Choroid plexus epithelial cell (primary cell): ENCODE measurements around the gene SFXN5.

Experiments used
- DNase-seq: peaks from one replicate; pipeline ENCODE4 v3.0.0-alpha.2; 2010; ENCODE audit warnings: low read depth
- H3K4me3 ChIP-seq: 2 replicates; pipeline ENCODE4 v1.5.1; 2011; ENCODE audit warnings: low read depth, mild to moderate bottlenecking, control low read depth, low read length, moderate library complexity
- CTCF ChIP-seq: conservative IDR thresholded peaks from 2 replicates; pipeline ENCODE4 v1.5.1; 2011; ENCODE audit warnings: low read depth, mild to moderate bottlenecking, control low read depth, inconsistent platforms, low read length, moderate library complexity

SFXN5 gene

DNA sequence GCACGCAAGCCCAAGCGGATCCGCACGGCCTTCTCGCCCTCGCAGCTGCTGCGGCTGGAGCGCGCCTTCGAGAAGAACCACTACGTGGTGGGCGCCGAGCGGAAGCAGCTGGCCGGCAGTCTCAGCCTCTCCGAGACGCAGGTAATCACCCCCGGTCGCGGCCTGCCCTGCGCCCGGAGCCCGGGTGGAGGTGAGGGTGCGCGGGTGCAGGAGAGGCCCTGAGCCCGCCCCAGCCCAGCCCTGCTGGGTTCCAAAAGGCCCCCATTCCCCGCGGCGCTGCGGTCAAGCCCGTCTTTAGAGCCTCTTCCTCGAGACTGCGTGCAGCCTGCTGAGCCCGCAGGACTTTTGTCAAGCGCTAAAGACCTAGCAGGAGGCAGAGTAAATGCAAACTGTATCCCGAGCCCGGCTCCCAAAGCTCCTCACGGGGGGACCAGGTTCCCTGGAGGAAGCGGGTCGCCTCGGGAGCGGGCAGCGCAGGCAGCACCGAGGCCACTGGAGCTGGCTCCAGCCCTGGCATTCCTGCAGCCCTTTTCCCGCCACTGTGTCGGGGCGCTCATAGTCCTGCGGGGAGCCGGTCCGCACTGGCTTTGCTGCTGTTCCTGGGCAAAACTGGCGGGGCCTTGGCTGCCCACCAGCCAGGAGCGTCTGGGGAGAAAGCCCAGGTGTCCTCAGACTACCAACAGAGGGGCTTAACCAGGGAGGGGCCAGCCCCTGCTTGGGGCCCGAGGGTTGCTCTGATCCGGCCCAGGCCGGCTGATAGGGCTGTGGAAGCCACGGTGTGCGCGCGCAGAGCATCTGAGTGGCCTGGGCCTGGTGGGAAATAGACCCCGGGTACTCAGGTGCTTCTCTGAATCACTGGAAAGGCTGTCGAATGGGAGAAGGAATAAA is 146.9 kb downstream of the SFXN5 start:
- no peak for DNase-seq
- no peak for TF ChIP-seq CTCF
- H3K4me3 ChIP-seq = no peak overlapping the region

DNA sequence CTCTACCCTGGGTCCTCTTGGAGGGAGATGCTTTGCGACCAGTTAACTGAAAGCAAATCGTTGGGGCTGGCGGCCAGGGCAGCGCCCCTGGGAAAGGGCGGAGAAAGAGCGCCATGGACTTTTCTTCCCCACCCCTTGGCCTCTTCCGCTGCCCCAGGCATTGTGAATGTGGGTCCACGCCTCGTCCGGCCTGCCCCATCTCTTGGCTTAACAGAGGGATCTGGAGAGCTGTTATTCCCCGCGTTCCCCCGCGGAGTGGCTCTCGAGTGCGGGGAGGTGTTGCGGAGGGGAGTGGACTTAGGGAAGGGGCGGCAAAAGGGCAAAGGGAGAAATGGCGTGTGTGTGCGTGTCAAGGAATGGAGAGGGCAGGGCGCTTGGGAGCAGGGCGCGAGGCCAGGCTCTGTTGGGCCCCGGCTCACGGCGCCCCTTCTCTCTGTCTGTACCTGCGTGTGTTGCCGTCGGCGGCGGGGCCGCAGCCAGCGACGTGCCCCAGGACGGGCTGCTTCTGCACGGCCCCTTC is 147.6 kb downstream of the SFXN5 start:
- no peak for DNase-seq
- no peak overlapping the region for H3K4me3 ChIP-seq
- no peak for TF ChIP-seq CTCF

DNA sequence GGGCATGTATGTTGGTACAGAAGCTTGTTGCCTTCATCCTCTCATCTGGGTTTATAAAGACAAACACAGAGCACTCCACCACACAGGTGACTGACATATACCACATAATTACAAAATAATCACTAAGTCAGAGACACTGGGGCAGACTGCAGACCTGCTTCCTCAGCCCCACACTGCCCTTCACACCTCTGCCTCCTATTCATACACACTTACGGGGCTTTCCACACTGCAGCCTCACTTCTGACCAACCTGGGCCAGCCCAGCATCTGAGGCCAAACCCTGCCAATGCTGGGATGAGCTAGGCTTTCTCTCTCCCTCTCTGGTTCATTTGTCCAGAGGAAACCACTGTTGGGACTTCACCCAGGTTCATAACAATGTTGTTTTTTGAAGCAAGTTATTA is 149.7 kb downstream of the SFXN5 start:
- TF ChIP-seq CTCF = no peak
- DNase-seq = no peak
- H3K4me3 ChIP-seq = no peak overlapping the region

DNA sequence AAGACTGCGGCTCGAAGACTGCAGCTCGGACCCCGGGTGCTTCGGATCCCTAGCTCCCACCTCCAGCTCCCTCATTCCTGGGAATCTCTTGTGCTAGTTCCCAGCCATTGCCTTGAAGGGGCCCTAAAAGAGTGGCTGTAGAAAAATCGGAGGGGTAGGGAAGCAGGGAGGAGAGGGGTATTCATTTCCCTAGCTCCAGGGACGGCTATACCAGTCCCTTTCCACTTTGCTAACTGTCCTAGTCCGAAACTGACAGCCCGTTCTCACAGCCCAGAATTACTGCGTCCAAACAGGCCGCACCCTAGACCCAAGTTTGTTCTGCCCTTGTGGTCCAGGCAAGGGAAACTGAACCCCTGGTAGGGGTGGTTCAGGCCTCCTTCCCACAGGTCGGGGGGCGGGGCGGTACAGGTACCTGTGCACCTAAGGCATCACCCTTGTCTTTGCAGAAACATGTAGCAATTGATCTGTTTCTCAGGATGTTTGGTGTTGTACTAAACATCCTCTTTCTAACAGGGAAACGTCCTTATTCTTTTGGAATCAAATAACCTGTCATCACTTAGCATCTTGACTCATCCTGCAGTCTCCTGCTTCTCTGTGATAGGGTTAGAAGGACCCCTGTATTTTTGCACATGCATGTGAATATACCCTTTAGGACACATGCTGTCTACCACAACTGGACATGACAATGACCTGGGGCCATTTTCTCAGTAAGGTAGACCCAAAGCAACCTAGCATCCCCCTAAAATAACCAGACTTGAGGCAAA is 150.2 kb downstream of the SFXN5 start:
- DNase-seq = no peak
- no peak for TF ChIP-seq CTCF
- H3K4me3 ChIP-seq = no peak overlapping the region

DNA sequence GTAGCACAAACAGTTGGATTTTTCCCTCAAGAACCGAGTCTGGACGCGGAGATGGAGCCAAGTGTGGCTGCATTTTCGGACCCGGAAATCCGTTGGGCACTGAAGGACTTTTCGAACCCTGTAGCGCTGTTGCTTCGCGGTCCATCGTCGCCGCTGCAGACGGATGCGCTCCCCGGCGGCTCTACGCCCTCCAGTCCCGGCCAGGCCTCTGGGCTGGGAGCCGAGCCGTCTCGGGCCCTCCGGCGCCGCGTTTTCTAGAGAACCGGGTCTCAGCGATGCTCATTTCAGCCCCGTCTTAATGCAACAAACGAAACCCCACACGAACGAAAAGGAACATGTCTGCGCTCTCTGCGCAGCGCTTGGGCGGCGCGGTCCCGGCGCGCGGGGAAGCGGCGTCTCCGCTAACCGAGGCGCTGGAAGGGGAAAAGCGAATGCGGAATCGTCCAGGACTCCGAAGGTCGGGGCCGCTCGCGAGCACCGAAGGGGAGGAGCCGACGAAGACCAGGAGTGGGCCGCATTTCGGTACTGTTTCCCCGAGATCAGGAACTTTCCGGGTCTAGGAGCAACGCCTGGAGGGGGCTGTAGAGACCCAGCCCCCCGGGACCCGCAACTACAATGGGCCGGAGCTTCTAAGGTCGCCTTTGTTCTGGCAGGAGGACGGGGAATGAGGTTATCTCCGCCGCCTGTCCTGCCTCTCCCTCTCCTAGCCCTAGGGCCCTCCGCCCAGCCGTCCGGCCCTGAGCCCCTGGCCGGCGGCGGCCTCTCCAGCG is 151.0 kb downstream of the SFXN5 start:
- DNase-seq = peak; percentile 42
- H3K4me3 ChIP-seq = no peak overlapping the region
- no peak for TF ChIP-seq CTCF

DNA sequence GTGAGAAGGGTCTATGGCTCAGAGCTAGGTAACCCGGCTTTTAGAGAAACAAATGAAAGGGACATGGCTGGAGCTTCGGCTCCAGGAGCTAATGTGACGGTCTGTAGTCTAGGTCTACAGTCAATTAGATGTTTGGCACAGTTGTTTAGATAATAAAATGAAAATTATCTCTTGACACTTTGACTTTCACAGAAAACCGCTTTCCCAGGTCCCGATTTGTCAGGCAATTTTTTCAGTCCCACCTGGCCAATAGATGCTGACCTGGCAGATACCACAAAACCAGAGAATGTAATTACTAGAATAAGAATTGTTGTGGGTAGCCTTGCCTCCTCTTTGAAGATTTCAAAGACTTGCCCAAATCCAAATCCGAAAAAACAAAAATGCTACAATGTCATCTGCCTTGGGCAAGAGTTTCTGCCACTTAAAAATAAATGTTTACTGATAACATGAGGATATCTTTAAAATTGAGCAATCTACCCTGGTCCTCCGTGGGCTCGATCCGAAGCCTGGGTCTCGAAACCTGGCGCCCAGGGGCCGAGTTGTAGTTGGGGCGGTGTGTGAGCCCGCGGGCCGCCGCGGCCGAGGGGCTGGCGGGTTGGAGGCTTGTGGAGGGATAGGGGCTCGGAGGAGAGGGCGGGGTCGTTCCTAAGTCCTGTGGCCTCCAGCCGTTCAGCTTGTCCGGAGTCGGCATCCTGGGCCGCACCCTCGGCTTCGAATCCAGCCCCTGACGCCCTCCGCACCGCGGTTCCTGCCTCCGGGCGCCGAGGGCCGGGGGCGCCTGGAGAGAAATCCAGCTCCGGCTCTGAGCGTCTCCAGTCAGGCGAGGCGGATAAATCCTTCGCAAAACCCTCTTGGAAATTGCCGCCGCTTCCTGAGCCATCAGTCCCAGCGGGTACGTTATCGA is 151.8 kb downstream of the SFXN5 start:
- TF ChIP-seq CTCF = no peak
- no peak for DNase-seq
- no peak overlapping the region for H3K4me3 ChIP-seq
